ENCODE data around the gene TNS1. TPM values are rescaled to one million over a fixed set of nuclear protein-coding genes. Genes with fewer than 3 reads are reported as not detected.

The TNS1 gene
- total RNA-seq, 1 experiment from 2014 or later = 0.49 TPM

DNA sequence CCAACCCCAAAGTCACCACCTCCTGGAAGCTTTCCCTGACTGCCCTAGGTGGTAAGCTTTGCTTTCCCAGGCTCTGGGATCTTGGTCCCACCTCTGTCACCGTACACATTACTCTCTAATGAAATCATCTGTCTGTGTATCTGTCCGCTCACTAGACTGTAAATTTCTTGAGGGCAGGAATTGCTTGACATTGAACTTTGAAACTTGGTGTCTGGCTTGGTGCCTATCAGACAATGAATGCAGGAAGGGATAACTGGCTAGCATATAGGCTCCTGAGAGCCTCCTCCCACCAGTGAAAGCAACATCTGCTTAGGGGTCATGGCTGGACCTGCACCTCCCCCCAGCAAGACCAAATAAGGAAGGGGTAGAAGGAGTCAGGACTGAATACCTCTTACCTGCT, 155.7 kb downstream of the TNS1 start:
- H3K36me3 ChIP-seq (ENCODE audit: control insufficient read depth, insufficient read depth, low read length) = no peaks in the 10 kb centered on the region
- POLR2A ChIA-PET = no interaction called here
- in situ Hi-C loops (cut with HindIII; ENCODE audit: low pct_unique_long_range_greater_than_20kb, low sequenced_read_pairs) = no loop called here

DNA sequence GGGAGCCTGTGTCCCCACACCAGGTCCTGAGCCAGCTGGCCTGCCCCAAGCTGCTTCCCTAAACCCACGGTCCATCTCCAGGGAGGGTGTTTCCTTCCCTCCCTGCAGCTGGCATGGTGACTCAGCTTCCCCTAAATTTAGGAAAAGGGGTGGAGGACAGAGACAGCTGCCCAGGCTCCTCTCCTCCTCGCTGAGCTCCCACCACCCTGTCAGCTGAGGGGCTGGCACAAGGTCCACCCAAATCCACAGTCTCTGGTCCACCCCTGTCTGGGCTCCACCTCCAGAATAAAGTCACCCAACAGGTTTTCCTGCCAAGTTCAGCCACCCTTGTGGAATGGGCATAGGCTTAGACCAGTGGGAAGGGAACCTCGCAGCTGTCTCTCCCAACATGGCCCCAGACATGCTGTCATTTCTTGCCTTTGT, 156.5 kb downstream of the TNS1 start:
- Histone ChIP-seq H3K4me3 (ENCODE audit: low read depth in 2 of 2, low read length in 2 of 2) (no peak overlapping the region), H3K4me1 (ENCODE audit: control insufficient read depth, insufficient read depth, low read length) (no peaks in the 10 kb centered on the region), H3K36me3 (ENCODE audit: control insufficient read depth, insufficient read depth, low read length) (no peaks in the 10 kb centered on the region), H3K9me3 (ENCODE audit: control insufficient read depth, insufficient read depth, low read depth, low read length) (no peaks in the 10 kb centered on the region), H3K27me3 (ENCODE audit: control insufficient read depth, insufficient read depth, low read length) (peaks cover 4% of the 10 kb centered on the region; the same call in 1 of the 2 replicates), H3K27ac (ENCODE audit: low read length) (no peak overlapping the region)
- intact Hi-C loops (cut with micrococcal nuclease; ENCODE audit: unreplicated experiment) = no loop called here
- DNase-seq (ENCODE audit: low read depth, low spot score) (no peak), ATAC-seq (no peak)
- TF ChIP-seq, protein P1, sequence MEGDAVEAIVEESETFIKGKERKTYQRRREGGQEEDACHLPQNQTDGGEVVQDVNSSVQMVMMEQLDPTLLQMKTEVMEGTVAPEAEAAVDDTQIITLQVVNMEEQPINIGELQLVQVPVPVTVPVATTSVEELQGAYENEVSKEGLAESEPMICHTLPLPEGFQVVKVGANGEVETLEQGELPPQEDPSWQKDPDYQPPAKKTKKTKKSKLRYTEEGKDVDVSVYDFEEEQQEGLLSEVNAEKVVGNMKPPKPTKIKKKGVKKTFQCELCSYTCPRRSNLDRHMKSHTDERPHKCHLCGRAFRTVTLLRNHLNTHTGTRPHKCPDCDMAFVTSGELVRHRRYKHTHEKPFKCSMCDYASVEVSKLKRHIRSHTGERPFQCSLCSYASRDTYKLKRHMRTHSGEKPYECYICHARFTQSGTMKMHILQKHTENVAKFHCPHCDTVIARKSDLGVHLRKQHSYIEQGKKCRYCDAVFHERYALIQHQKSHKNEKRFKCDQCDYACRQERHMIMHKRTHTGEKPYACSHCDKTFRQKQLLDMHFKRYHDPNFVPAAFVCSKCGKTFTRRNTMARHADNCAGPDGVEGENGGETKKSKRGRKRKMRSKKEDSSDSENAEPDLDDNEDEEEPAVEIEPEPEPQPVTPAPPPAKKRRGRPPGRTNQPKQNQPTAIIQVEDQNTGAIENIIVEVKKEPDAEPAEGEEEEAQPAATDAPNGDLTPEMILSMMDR (IDR thresholded peaks at IDR 0.05) = no peak
- ChIA-PET POLR2A (no interaction called here), CTCF (no interaction called here)
- no TSS peak for BruUV-seq (replicated peaks)
- in situ Hi-C loops (cut with HindIII; ENCODE audit: low pct_unique_long_range_greater_than_20kb, low sequenced_read_pairs) = no loop called here

More for the DNA sequence above, 155.7 kb downstream of the TNS1 start:
- TF ChIP-seq POLR2AphosphoS5 (IDR thresholded peaks at IDR 0.05; ENCODE audit: low read depth, low read length) = no peak
- TF ChIP-seq, protein P2, sequence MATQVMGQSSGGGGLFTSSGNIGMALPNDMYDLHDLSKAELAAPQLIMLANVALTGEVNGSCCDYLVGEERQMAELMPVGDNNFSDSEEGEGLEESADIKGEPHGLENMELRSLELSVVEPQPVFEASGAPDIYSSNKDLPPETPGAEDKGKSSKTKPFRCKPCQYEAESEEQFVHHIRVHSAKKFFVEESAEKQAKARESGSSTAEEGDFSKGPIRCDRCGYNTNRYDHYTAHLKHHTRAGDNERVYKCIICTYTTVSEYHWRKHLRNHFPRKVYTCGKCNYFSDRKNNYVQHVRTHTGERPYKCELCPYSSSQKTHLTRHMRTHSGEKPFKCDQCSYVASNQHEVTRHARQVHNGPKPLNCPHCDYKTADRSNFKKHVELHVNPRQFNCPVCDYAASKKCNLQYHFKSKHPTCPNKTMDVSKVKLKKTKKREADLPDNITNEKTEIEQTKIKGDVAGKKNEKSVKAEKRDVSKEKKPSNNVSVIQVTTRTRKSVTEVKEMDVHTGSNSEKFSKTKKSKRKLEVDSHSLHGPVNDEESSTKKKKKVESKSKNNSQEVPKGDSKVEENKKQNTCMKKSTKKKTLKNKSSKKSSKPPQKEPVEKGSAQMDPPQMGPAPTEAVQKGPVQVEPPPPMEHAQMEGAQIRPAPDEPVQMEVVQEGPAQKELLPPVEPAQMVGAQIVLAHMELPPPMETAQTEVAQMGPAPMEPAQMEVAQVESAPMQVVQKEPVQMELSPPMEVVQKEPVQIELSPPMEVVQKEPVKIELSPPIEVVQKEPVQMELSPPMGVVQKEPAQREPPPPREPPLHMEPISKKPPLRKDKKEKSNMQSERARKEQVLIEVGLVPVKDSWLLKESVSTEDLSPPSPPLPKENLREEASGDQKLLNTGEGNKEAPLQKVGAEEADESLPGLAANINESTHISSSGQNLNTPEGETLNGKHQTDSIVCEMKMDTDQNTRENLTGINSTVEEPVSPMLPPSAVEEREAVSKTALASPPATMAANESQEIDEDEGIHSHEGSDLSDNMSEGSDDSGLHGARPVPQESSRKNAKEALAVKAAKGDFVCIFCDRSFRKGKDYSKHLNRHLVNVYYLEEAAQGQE (IDR thresholded peaks at IDR 0.05; ENCODE audit: insufficient read depth in 1 of 2, low read depth in 2 of 2, low read length in 1 of 2) = no peak
- TF ChIP-seq SIN3A (IDR thresholded peaks at IDR 0.05; ENCODE audit: borderline replicate concordance, insufficient read depth, low read depth, low read length) = no peak
- TF ChIP-seq, protein P1 (IDR thresholded peaks at IDR 0.05) = no peak
- no peak for TF ChIP-seq TCF7L2 (IDR thresholded peaks at IDR 0.05; ENCODE audit: low read depth, low read length)
- ATAC-seq = no peak
- no peaks in the 10 kb centered on the region for H3K9me3 ChIP-seq (ENCODE audit: control insufficient read depth, insufficient read depth, low read depth, low read length)
- CTCF ChIA-PET = no interaction called here
- no peak overlapping the region for H3K4me3 ChIP-seq (ENCODE audit: low read depth in 2 of 2, low read length in 2 of 2)
- BruUV-seq (replicated peaks) = no TSS peak
- H3K27ac ChIP-seq (ENCODE audit: low read length) = no peak overlapping the region
- DNase-seq (ENCODE audit: low read depth, low spot score) = no peak
- H3K27me3 ChIP-seq (ENCODE audit: control insufficient read depth, insufficient read depth, low read length) = peaks cover 4% of the 10 kb centered on the region; the same call in 1 of the 2 replicates
- intact Hi-C loops (cut with micrococcal nuclease; ENCODE audit: unreplicated experiment) = no loop called here
- no peaks in the 10 kb centered on the region for H3K4me1 ChIP-seq (ENCODE audit: control insufficient read depth, insufficient read depth, low read length)

DNA sequence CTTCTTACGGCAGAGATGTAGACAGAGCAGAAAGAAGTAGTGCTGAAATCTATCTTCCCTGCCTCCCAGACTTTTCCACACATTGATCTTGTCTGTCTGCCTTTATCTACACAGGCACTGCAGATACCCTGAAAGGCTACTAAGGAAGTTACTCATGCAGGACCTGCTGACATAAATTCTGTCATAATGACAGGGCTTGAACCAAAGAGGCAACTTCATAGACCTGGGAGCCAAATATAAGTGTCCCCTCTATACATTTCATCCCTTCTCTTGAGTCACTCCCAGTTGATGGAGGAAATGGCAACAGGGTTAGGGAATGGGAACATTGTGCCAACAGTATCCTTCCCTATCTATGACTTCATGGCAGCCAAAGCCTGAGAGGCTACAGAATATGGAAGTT, 157.5 kb downstream of the TNS1 start:
- peaks cover 4% of the 10 kb centered on the region; the same call in 1 of the 2 replicates for H3K27me3 ChIP-seq (ENCODE audit: control insufficient read depth, insufficient read depth, low read length)
- no TSS peak for BruUV-seq (replicated peaks)
- intact Hi-C loops (cut with micrococcal nuclease; ENCODE audit: unreplicated experiment) = no loop called here
- CTCF ChIA-PET = no interaction called here
- H3K36me3 ChIP-seq (ENCODE audit: control insufficient read depth, insufficient read depth, low read length) = no peaks in the 10 kb centered on the region
- POLR2A ChIA-PET = no interaction called here
- H3K4me3 ChIP-seq (ENCODE audit: low read depth in 2 of 2, low read length in 2 of 2) = no peak overlapping the region
- TF ChIP-seq POLR2AphosphoS5 (IDR thresholded peaks at IDR 0.05; ENCODE audit: low read depth, low read length) = no peak
- in situ Hi-C loops (cut with HindIII; ENCODE audit: low pct_unique_long_range_greater_than_20kb, low sequenced_read_pairs) = no loop called here
- no peaks in the 10 kb centered on the region for H3K4me1 ChIP-seq (ENCODE audit: control insufficient read depth, insufficient read depth, low read length)
- H3K27ac ChIP-seq (ENCODE audit: low read length) = no peak overlapping the region
- ATAC-seq (no peak), DNase-seq (ENCODE audit: low read depth, low spot score) (no peak)
- H3K9me3 ChIP-seq (ENCODE audit: control insufficient read depth, insufficient read depth, low read depth, low read length) = no peaks in the 10 kb centered on the region

Measured in Panc1 (cell line).